ENCODE measurements around the gene AGBL5. TPM values are rescaled to one million over a fixed set of nuclear protein-coding genes. Genes with fewer than 3 reads are reported as not detected.

The AGBL5 gene
- total RNA-seq, 2 experiments from 2014 or later: 37.4 to 42.0 TPM

DNA sequence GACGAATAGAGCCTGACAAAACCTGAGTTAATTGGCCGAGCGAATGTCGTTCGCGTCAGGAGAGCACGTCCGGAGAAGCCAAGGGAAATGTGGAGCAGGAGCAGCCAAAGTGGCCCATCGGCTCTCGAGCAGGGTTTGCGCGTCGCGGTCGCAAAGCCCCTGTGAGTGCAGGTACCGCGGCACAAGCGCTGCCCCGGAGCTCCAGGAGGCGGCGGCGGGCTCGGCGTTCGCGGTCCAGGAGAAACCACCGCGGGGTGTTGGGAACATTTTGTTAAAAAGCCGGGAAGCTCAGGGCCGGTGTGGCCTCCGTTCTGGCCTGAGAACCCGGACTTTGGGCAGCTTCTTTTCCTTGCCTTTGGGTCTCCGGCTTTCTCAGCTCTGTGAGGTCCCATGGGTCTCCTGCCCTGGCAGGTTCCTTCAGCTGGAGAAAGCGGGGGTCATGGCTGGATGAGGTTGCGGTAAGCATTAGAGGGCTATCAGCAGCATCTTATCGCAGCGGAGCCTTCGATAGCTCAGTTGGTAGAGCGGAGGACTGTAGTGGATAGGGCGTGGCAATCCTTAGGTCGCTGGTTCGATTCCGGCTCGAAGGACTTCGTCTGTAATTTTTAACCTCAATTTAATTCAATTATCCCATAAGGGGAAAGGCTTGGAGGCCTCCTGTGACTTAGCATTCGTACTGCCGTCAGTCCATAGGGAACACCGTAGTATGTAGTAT lies 1.0 kb upstream of the AGBL5 start:
- peak overlapping the region; percentile 89 for H3K27ac ChIP-seq (ENCODE audit: low read depth, low read length, poor library complexity, severe bottlenecking)
- peak overlapping the region; percentile 84 for H2AFZ ChIP-seq (ENCODE audit: low read length)
- H3K9me3 ChIP-seq (ENCODE audit: low read length): no peaks in the 10 kb centered on the region
- CTCF ChIA-PET (ENCODE audit: unreplicated experiment): interaction anchor here (0.6 to 0.7 kb wide), 2 partner anchors 37 to 95 kb away, joined by 5 read pairs; no protein-coding TSS in a partner anchor
- DNase-seq (ENCODE audit: low spot score): peak; percentile 90
- H3K79me2 ChIP-seq (ENCODE audit: insufficient read depth, low read depth, low read length): no peaks in the 10 kb centered on the region
- POLR2A ChIA-PET: interaction anchor here (1.0 to 3.5 kb wide), 10 partner anchors 9 to 242 kb away, joined by 3 to 29 read pairs (median 6); partner anchors contain the start of genes OST4 and TMEM214
- intact Hi-C loops (cut with micrococcal nuclease; ENCODE audit: unreplicated experiment): loop anchor here (1.0 to 5.0 kb wide), 3 partner anchors 18 to 306 kb away; partner anchors contain the start of genes GTF3C2 and TMEM214
- H3K9me2 ChIP-seq (ENCODE audit: insufficient read depth, low read length): no peaks in the 10 kb centered on the region
- TF ChIP-seq EZH2phosphoT487 (IDR thresholded peaks at IDR 0.05; ENCODE audit: borderline replicate concordance, low read depth, low read length): no peak
- TF ChIP-seq CTCF (conservative IDR thresholded peaks at IDR 0.05; ENCODE audit: low read length): peak; percentile 39; the same call in 1 of the 2 replicates
- H3K4me3 ChIP-seq (ENCODE audit: low read depth, low read length, poor library complexity, severe bottlenecking): peak overlapping the region; percentile 90
- H3K4me1 ChIP-seq (ENCODE audit: insufficient read depth, low read length, poor library complexity, severe bottlenecking): peaks cover 20% of the 10 kb centered on the region
- peak overlapping the region; percentile 90 for H3K4me2 ChIP-seq (ENCODE audit: low read length)
- no TSS peak for BruUV-seq (replicated peaks)
- H3K36me3 ChIP-seq (ENCODE audit: insufficient read depth, low read length): peaks cover 24% of the 10 kb centered on the region; the same call in 1 of the 2 replicates
- H4K20me1 ChIP-seq (ENCODE audit: insufficient read depth, low read length): no peaks in the 10 kb centered on the region

- DNase-seq (ENCODE audit: low spot score): no peak
- peak overlapping the region; percentile 90 for H3K4me3 ChIP-seq (ENCODE audit: low read depth, low read length, poor library complexity, severe bottlenecking)
- H3K9me3 ChIP-seq (ENCODE audit: low read length): no peaks in the 10 kb centered on the region
- H4K20me1 ChIP-seq (ENCODE audit: insufficient read depth, low read length): no peaks in the 10 kb centered on the region
- H3K27ac ChIP-seq (ENCODE audit: low read depth, low read length, poor library complexity, severe bottlenecking): peak overlapping the region; percentile 89
- H3K4me1 ChIP-seq (ENCODE audit: insufficient read depth, low read length, poor library complexity, severe bottlenecking): peaks cover 20% of the 10 kb centered on the region
- BruUV-seq (replicated peaks): no TSS peak
- H3K9me2 ChIP-seq (ENCODE audit: insufficient read depth, low read length): no peaks in the 10 kb centered on the region
- peak overlapping the region; percentile 90 for H3K4me2 ChIP-seq (ENCODE audit: low read length)
- ChIA-PET CTCF (ENCODE audit: unreplicated experiment) (no interaction called here), POLR2A (interaction anchor here (0.5 to 3.5 kb wide), 7 partner anchors 14 to 94 kb away, joined by 3 to 29 read pairs (median 6); partner anchors contain the start of genes OST4 and TMEM214)
- no peaks in the 10 kb centered on the region for H3K79me2 ChIP-seq (ENCODE audit: insufficient read depth, low read depth, low read length)
- TF ChIP-seq CTCF (conservative IDR thresholded peaks at IDR 0.05; ENCODE audit: low read length) (no peak), EZH2phosphoT487 (IDR thresholded peaks at IDR 0.05; ENCODE audit: borderline replicate concordance, low read depth, low read length) (no peak)
- peaks cover 40% of the 10 kb centered on the region; the same call in 1 of the 2 replicates for H3K36me3 ChIP-seq (ENCODE audit: insufficient read depth, low read length)
- peak overlapping the region; percentile 50; the same call in 1 of the 2 replicates for H2AFZ ChIP-seq (ENCODE audit: low read length)
- intact Hi-C loops (cut with micrococcal nuclease; ENCODE audit: unreplicated experiment): loop anchor here (1.0 to 5.0 kb wide), 4 partner anchors 19 to 305 kb away; partner anchors contain the start of genes GTF3C2, KHK and OST4
These were observed 606 bp downstream of the AGBL5 start for GRCh38 chr2:27051902-27052645.

Data from OCI-LY7 (cell line).